Spleen (tissue), 7 donors: ENCODE data around the gene CHD8.

Source experiments
- CTCF ChIP-seq, 11 experiments: fragments of 200-600 bp in 7 of 11; fragments of 450-650 bp in 4 of 11; sonication (generic) in 4 of 11; IDR thresholded peaks in 8 of 11; conservative IDR thresholded peaks in 3 of 11; 1 replicate in 7 of 11; 2 replicates in 4 of 11; pipeline versions ENCODE4 v1.4.0 to v1.8.0; 2016 to 2021; ENCODE audit warnings: antibody characterized with exemption in 11 of 11, inconsistent platforms in 4 of 11, mild to moderate bottlenecking in 1 of 11
- POLR2A ChIP-seq, 3 donors: fragments of 450-650 bp; IDR thresholded peaks; one replicate each; pipeline ENCODE4 v1.5.1; 2017; ENCODE audit warnings: antibody characterized with exemption in 3 of 3, mild to moderate bottlenecking in 1 of 3
- POLR2AphosphoS5 ChIP-seq, 3 donors: sonication (generic); formaldehyde crosslinking; IDR thresholded peaks; one replicate each; pipeline ENCODE4 v1.5.1; 2017; ENCODE audit warnings: antibody characterized with exemption in 3 of 3
- donor health status: DM: no; HTN: no; CAD: no; lungs with moderate emphysema.
- donor health status: DM: no; HTN: no; CAD: no.
- donor health status: DM: no; HTN: no; CAD: no.

- TF ChIP-seq POLR2A (IDR thresholded peaks at IDR 0.05) (no peak), CTCF (IDR thresholded peaks at IDR 0.05 in 8 of 11, conservative IDR thresholded peaks at IDR 0.05 in 3 of 11) (no peak), POLR2AphosphoS5 (IDR thresholded peaks at IDR 0.05) (no peak)
These were observed 40.5 kb upstream of the CHD8 start for GRCh38 chr14:21496453-21496852.
